Measurements from ENCODE around the gene FIZ1.
"Not testable (repeated sequence)": the region's sequence is repeated elsewhere in the genome, so short reads cannot be mapped to it uniquely, and the experiment has no call there.

Gene FIZ1

GRCh38 chr19:55593096-55593772 lies 6.1 kb downstream of the FIZ1 start:
- no peak for DNase-seq (ENCODE audit: low read depth, low spot score)

GRCh38 chr19:55592391-55593090 lies 6.8 kb downstream of the FIZ1 start:
- DNase-seq (ENCODE audit: low read depth, low spot score) = no peak

- no peak for DNase-seq (ENCODE audit: low read depth, low spot score)
Measured at GRCh38 chr19:55591555-55591954, 7.8 kb downstream of the FIZ1 start.

- no peak for DNase-seq (ENCODE audit: low read depth, low spot score)
Measured at GRCh38 chr19:55590617-55591016, 8.7 kb downstream of the FIZ1 start.

- no peak for DNase-seq (ENCODE audit: low read depth, low spot score)
Measured at GRCh38 chr19:55590109-55590508, 9.2 kb downstream of the FIZ1 start.

GRCh38 chr19:55588738-55589137 lies 10.6 kb downstream of the FIZ1 start:
- no peak for DNase-seq (ENCODE audit: low read depth, low spot score)

GRCh38 chr19:55586976-55587668 lies 12.2 kb downstream of the FIZ1 start:
- DNase-seq (ENCODE audit: low read depth, low spot score) = peak; percentile 72

GRCh38 chr19:55585658-55586339 lies 13.5 kb downstream of the FIZ1 start:
- no peak for DNase-seq (ENCODE audit: low read depth, low spot score)

- no peak for DNase-seq (ENCODE audit: low read depth, low spot score)
Measured at GRCh38 chr19:55584871-55585270, 14.4 kb downstream of the FIZ1 start.

GRCh38 chr19:55583897-55584296 lies 15.4 kb downstream of the FIZ1 start:
- DNase-seq (ENCODE audit: low read depth, low spot score) = not testable (repeated sequence)

GRCh38 chr19:55582284-55582683 lies 17.0 kb downstream of the FIZ1 start:
- not testable (repeated sequence) for DNase-seq (ENCODE audit: low read depth, low spot score)

GRCh38 chr19:55581823-55582223 lies 17.5 kb downstream of the FIZ1 start:
- no peak for DNase-seq (ENCODE audit: low read depth, low spot score)

GRCh38 chr19:55581145-55581822 lies 18.0 kb downstream of the FIZ1 start:
- no peak for DNase-seq (ENCODE audit: low read depth, low spot score)

GRCh38 chr19:55580628-55581144 lies 18.6 kb downstream of the FIZ1 start, which contains the start of gene ZNF579:
Gene ZNF579, minus strand, starts transcription at chr19:55580848. Its CDS starts 1,209 bp downstream, at chr19:55579639.
- DNase-seq (ENCODE audit: low read depth, low spot score) = peak; percentile 48

GRCh38 chr19:55579766-55580621 lies 19.3 kb downstream of the FIZ1 start:
- DNase-seq (ENCODE audit: low read depth, low spot score) = no peak

GRCh38 chr19:55578761-55579747 lies 20.3 kb downstream of the FIZ1 start:
- DNase-seq (ENCODE audit: low read depth, low spot score) = no peak

GRCh38 chr19:55578031-55578760 lies 21.1 kb downstream of the FIZ1 start:
- no peak for DNase-seq (ENCODE audit: low read depth, low spot score)

GRCh38 chr19:55576746-55577145 lies 22.6 kb downstream of the FIZ1 start:
- DNase-seq (ENCODE audit: low read depth, low spot score) = no peak

All from activated CD4-positive, CD25-positive, alpha-beta regulatory T cell treated with anti-CD3 and anti-CD28 coated beads, Interleukin-2, amount 50 U/mL, for 16 hours (primary cell).